Aorta (tissue), 5 donors: ENCODE results near the gene BCAR1. TPM values are rescaled to one million over a fixed set of nuclear protein-coding genes. Genes with fewer than 3 reads are reported as not detected.

Experiments used
- ATAC-seq: fragments of 200-7000 bp; cut with Tn5 transposase; one replicate; pipeline ENCODE4 v1.9.1; 2022; ENCODE audit warnings: moderate library complexity; ENCODE audit not compliant: low FRiP score
- DNase-seq, 2 donors: peaks; one replicate each; pipeline ENCODE4 v3.0.0-alpha.2; 2020
- H3K27ac ChIP-seq, 2 donors: one replicate each; pipeline ENCODE4 v1.5.1; 2013; ENCODE audit warnings: low read length in 2 of 2, mild to moderate bottlenecking in 2 of 2, moderate library complexity in 2 of 2, control low read depth in 1 of 2, inconsistent platforms in 1 of 2, low read depth in 1 of 2
- H3K27me3 ChIP-seq, 2 donors: one replicate each; pipeline ENCODE4 v1.6.1; 2013; ENCODE audit warnings: control low read depth in 1 of 2, low read length in 1 of 2, mild to moderate bottlenecking in 1 of 2, moderate library complexity in 1 of 2; ENCODE audit not compliant: insufficient read depth in 2 of 2, control insufficient read depth in 1 of 2
- H3K36me3 ChIP-seq, 2 donors: one replicate each; pipeline ENCODE4 v1.6.1; 2013; ENCODE audit warnings: control low read depth in 1 of 2, low read length in 1 of 2, mild to moderate bottlenecking in 1 of 2; ENCODE audit not compliant: insufficient read depth in 2 of 2, control insufficient read depth in 1 of 2
- H3K4me1 ChIP-seq, 2 donors: one replicate each; pipeline ENCODE4 v1.6.1; 2013; ENCODE audit warnings: low read length in 2 of 2, control low read depth in 1 of 2, mild to moderate bottlenecking in 1 of 2, moderate library complexity in 1 of 2; ENCODE audit not compliant: insufficient read depth in 2 of 2, control insufficient read depth in 1 of 2
- H3K4me3 ChIP-seq, 2 donors: one replicate each; pipeline ENCODE4 v1.5.1; 2013; ENCODE audit warnings: low read length in 2 of 2, control low read depth in 1 of 2, mild to moderate bottlenecking in 1 of 2
- H3K9me3 ChIP-seq: one replicate; pipeline ENCODE4 v1.6.1; 2013; ENCODE audit warnings: mild to moderate bottlenecking, low read length; ENCODE audit not compliant: control insufficient read depth
- WGBS, 2 donors: extraction: QIAGEN DNeasy Blood & Tissue Kit; methylation state at CpG; one replicate each; pipeline ENCODE4 v1.1.7; 2013; 5-methylcytosine and 5-hydroxymethylcytosine counted together
- intact Hi-C, 2 donors: fragments of 100-400 bp; cut with DNase I; formaldehyde crosslinking; loops; one replicate each; pipeline versions ENCODE4 v1.14.2 to v1.15.0; 2022
- long read RNA-seq, 2 donors: library from polyadenylated mRNA; unstranded; transcript quantifications; one replicate each; pipeline ENCODE4 v2.0.0, GENCODE V29; 2020 to 2021
- polyA plus RNA-seq, 2 donors: library from polyadenylated mRNA; stranded (reverse); fragments of 200-250 nt; gene quantifications; one replicate each; pipeline ENCODE4 v1.2.3, GENCODE V29; 2013
- total RNA-seq, 2 donors: library from RNA; stranded (reverse); fragmentation: NEBNext Ultra II Directional; extraction: Animal tissue kit (Norgen Biotek cat#: 25700); gene quantifications; one replicate each; pipeline ENCODE4 v1.2.1, GENCODE V29; 2021
- donor health status: healthy with polysubstance abuse.
- donor health status: Bipolar disorder and iron deficiency.
- donor health status: DM: no; HTN: no; CAD: no.
- donor health status: DM: no; HTN: no; CAD: no.
- donor health status: DM: yes; HTN: yes; CAD: no.

Gene BCAR1, protein sequence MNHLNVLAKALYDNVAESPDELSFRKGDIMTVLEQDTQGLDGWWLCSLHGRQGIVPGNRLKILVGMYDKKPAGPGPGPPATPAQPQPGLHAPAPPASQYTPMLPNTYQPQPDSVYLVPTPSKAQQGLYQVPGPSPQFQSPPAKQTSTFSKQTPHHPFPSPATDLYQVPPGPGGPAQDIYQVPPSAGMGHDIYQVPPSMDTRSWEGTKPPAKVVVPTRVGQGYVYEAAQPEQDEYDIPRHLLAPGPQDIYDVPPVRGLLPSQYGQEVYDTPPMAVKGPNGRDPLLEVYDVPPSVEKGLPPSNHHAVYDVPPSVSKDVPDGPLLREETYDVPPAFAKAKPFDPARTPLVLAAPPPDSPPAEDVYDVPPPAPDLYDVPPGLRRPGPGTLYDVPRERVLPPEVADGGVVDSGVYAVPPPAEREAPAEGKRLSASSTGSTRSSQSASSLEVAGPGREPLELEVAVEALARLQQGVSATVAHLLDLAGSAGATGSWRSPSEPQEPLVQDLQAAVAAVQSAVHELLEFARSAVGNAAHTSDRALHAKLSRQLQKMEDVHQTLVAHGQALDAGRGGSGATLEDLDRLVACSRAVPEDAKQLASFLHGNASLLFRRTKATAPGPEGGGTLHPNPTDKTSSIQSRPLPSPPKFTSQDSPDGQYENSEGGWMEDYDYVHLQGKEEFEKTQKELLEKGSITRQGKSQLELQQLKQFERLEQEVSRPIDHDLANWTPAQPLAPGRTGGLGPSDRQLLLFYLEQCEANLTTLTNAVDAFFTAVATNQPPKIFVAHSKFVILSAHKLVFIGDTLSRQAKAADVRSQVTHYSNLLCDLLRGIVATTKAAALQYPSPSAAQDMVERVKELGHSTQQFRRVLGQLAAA
- 100 to 1,000 TPM; 125 to 140 TPM for total RNA-seq
- polyA plus RNA-seq = 10 to 100 TPM; 28.7 to 56.3 TPM
- long read RNA-seq, donor 1, transcript BCAR1-201 (7 exons, 3,221 nt) = minor isoform, 5 of 311 reads
- long read RNA-seq, donor 1, transcript BCAR1-208 (7 exons, 2,846 nt) = minor isoform, 5 of 311 reads
- long read RNA-seq, donor 1, transcript BCAR1-207 (7 exons, 3,192 nt) = minor isoform, 9 of 311 reads
- long read RNA-seq, donor 1, transcript BCAR1-212 (3 exons, 2,692 nt) = major isoform, 114 of 311 reads
- long read RNA-seq, donor 1, partial matches to known transcripts = 135 of 311 reads
- long read RNA-seq, donor 1, other reads (novel, unspliced or antisense) = 43 of 311 reads
- long read RNA-seq, donor 2, transcript BCAR1-207 (7 exons, 3,192 nt) = major isoform, 39 of 165 reads
- long read RNA-seq, donor 2, transcript BCAR1-212 (3 exons, 2,692 nt) = minor isoform, 28 of 165 reads
- long read RNA-seq, donor 2, transcript BCAR1-201 (7 exons, 3,221 nt) = minor isoform, 21 of 165 reads
- long read RNA-seq, donor 2, partial matches to known transcripts = 46 of 165 reads
- long read RNA-seq, donor 2, other reads (novel, unspliced or antisense) = 28 of 165 reads

- H3K4me1 ChIP-seq = peaks cover 0 to 8% of the 10 kb centered on the region in 2 donors
- H3K4me3 ChIP-seq = peak within 1 kb of the TSS; percentile 69 to 82
- H3K27ac ChIP-seq = peak within 1 kb of the TSS; percentile 88 to 95
- 0 to 1% methylated on average over 63 to 84 of the region's 84 CpGs for WGBS, 2 donors
- DNase-seq (peak; percentile 91 to 95), ATAC-seq (peak; percentile 73)
- no peaks in the 10 kb centered on the region for H3K9me3 ChIP-seq
- H3K27me3 ChIP-seq = no peaks in the 10 kb centered on the region
- intact Hi-C loops = loop anchor here in 1 of 2 donors (5.0 kb wide), 1 partner anchor 56 kb away; no protein-coding TSS in a partner anchor
- no peaks in the 10 kb centered on the region for H3K36me3 ChIP-seq
These were observed at the start of gene BCAR1 for GRCh38 chr16:75251280-75252048. Gene BCAR1 (minus strand): TSS chr16:75251624. CDS start chr16:75251482, 142 bp downstream.

DNA sequence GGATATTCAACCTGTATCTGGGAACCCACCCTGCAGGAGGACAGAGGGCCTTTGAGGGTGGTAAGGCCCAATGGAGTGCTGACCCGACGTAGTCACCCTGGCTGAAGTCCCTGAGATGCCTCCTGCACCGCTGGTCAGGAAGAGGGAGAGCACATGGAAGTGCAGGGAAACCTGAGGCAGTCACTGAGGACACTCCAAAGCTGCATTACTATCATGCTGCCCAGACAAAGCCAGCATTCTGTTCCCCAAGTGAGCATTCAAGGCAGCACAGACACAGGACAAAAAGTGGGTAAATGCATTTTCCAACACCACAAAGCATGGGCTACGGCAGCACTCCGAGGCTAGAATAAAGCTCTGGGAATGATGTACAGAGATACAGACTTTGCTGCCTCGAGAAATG is 46.8 kb upstream of the BCAR1 start:
- intact Hi-C loops = no loop called here
- ATAC-seq = no peak
- Histone ChIP-seq H3K36me3 (peaks cover 2 to 3% of the 10 kb centered on the region in 2 donors), H3K4me3 (no peak overlapping the region), H3K4me1 (no peaks in the 10 kb centered on the region), H3K9me3 (no peaks in the 10 kb centered on the region), H3K27me3 (no peaks in the 10 kb centered on the region), H3K27ac (no peak overlapping the region)
- 85 to 90% methylated on average over 6 of the region's 6 CpGs for WGBS, 2 donors
- DNase-seq = no peak

DNA sequence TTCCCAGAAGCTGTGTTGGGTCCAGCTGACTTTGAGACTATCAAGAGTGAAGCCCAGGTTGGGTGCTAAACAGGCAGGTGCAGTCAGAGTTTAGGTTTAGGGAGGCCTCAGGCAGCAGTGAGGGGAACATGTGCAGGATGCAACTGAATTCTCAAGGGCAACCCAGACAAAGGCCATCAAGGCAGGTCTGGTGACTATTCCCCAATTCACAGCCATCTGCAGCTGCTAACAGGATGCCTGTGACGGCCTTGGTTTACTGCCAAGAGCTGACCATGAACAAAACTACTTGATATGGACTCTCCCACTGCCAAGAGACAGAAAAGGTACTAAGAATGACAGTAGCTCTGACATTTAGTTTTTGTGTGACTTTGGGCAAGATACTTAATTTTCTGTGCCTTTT is 45.2 kb upstream of the BCAR1 start:
- Histone ChIP-seq H3K4me3 (no peak overlapping the region), H3K9me3 (no peaks in the 10 kb centered on the region), H3K4me1 (no peaks in the 10 kb centered on the region), H3K27me3 (no peaks in the 10 kb centered on the region), H3K36me3 (peaks cover 2 to 3% of the 10 kb centered on the region in 2 donors), H3K27ac (no peak overlapping the region)
- DNase-seq (no peak), ATAC-seq (no peak)
- intact Hi-C loops = no loop called here
- WGBS, 2 donors = 46 to 64% methylated on average over 1 of the region's 1 CpG

- Histone ChIP-seq H3K27ac (no peak overlapping the region), H3K27me3 (no peaks in the 10 kb centered on the region), H3K9me3 (no peaks in the 10 kb centered on the region), H3K36me3 (peaks cover 2 to 3% of the 10 kb centered on the region in 2 donors), H3K4me1 (no peaks in the 10 kb centered on the region), H3K4me3 (no peak overlapping the region)
- DNase-seq (peak in 1 of 2 donors; percentile 46), ATAC-seq (no peak)
- WGBS, 2 donors = 92 to 95% methylated on average over 6 of the region's 6 CpGs
- intact Hi-C loops = no loop called here
These were observed 43.5 kb upstream of the BCAR1 start for GRCh38 chr16:75294773-75295459.

GRCh38 chr16:75293772-75294171 is 42.3 kb upstream of the BCAR1 start:
- no peaks in the 10 kb centered on the region for H3K9me3 ChIP-seq
- no peak overlapping the region for H3K4me3 ChIP-seq
- intact Hi-C loops = no loop called here
- H3K27ac ChIP-seq = no peak overlapping the region
- DNase-seq = no peak
- H3K36me3 ChIP-seq = peaks cover 2 to 3% of the 10 kb centered on the region in 2 donors
- H3K27me3 ChIP-seq = no peaks in the 10 kb centered on the region
- WGBS, 2 donors = 91% methylated on average over 6 of the region's 6 CpGs
- H3K4me1 ChIP-seq = no peaks in the 10 kb centered on the region
- no peak for ATAC-seq

GRCh38 chr16:75293173-75293572 is 41.7 kb upstream of the BCAR1 start:
- no peak overlapping the region for H3K4me3 ChIP-seq
- intact Hi-C loops = no loop called here
- no peaks in the 10 kb centered on the region for H3K27me3 ChIP-seq
- no peaks in the 10 kb centered on the region for H3K9me3 ChIP-seq
- ATAC-seq = no peak
- H3K4me1 ChIP-seq = no peaks in the 10 kb centered on the region
- H3K27ac ChIP-seq = no peak overlapping the region
- peaks cover 2 to 3% of the 10 kb centered on the region in 2 donors for H3K36me3 ChIP-seq
- DNase-seq = no peak
- WGBS, 2 donors = 71 to 92% methylated on average over 4 of the region's 4 CpGs

- Histone ChIP-seq H3K4me1 (no peaks in the 10 kb centered on the region), H3K36me3 (peaks cover 2 to 3% of the 10 kb centered on the region in 2 donors), H3K4me3 (no peak overlapping the region), H3K27me3 (no peaks in the 10 kb centered on the region), H3K27ac (no peak overlapping the region), H3K9me3 (no peaks in the 10 kb centered on the region)
- ATAC-seq = no peak
- DNase-seq = no peak
- intact Hi-C loops = no loop called here
- 84 to 86% methylated on average over 3 of the region's 3 CpGs for WGBS, 2 donors
These were observed 41.3 kb upstream of the BCAR1 start for GRCh38 chr16:75292691-75293090.
